Glutamatergic neuron (in vitro differentiated cells): ENCODE results near the gene DHX9. TPM values are rescaled to one million over a fixed set of nuclear protein-coding genes. Genes with fewer than 3 reads are reported as not detected.

Experiments used
- DNase-seq: peaks from one replicate; pipeline ENCODE4 v3.0.0; 2022
- H3K27ac Mint-ChIP-seq: one replicate; pipeline ENCODE4 v1.8.0; 2020; ENCODE audit warnings: mild to moderate bottlenecking, mixed read lengths, inconsistent platforms; ENCODE audit not compliant: unreplicated experiment
- H3K27me3 Mint-ChIP-seq: one replicate; pipeline ENCODE4 v1.8.0; 2020; ENCODE audit warnings: mild to moderate bottlenecking, moderate library complexity, mixed read lengths, inconsistent platforms; ENCODE audit not compliant: unreplicated experiment
- H3K36me3 Mint-ChIP-seq: one replicate; pipeline ENCODE4 v1.8.0; 2020; ENCODE audit warnings: mild to moderate bottlenecking, mixed read lengths, inconsistent platforms; ENCODE audit not compliant: unreplicated experiment
- H3K4me1 Mint-ChIP-seq: one replicate; pipeline ENCODE4 v1.8.0; 2020; ENCODE audit warnings: mild to moderate bottlenecking, low read depth, mixed read lengths, inconsistent platforms; ENCODE audit not compliant: unreplicated experiment
- H3K4me3 Mint-ChIP-seq: one replicate; pipeline ENCODE4 v1.8.0; 2020; ENCODE audit warnings: mild to moderate bottlenecking, mixed read lengths, inconsistent platforms; ENCODE audit not compliant: unreplicated experiment
- H3K9me3 Mint-ChIP-seq: one replicate; pipeline ENCODE4 v1.8.0; 2020; ENCODE audit warnings: mild to moderate bottlenecking, moderate library complexity, mixed read lengths, inconsistent platforms; ENCODE audit not compliant: unreplicated experiment
- total RNA-seq: library from RNA; stranded (reverse); fragmentation: NEBNext Ultra II Directional; extraction: Animal tissue kit (Norgen Biotek cat#: 25700); gene quantifications from one replicate; pipeline ENCODE4 v1.2.1, GENCODE V29; 2021; ENCODE audit not compliant: unreplicated experiment
- TF ChIP-seq, protein P1 (sequence below): fragments of 200-600 bp; sonication (generic); IDR thresholded peaks from one replicate; pipeline ENCODE4 v1.5.0; 2021; ENCODE audit not compliant: partially characterized antibody, unreplicated experiment

Gene DHX9
- total RNA-seq, 1 donor from 2014 or later: 215 TPM

DNA sequence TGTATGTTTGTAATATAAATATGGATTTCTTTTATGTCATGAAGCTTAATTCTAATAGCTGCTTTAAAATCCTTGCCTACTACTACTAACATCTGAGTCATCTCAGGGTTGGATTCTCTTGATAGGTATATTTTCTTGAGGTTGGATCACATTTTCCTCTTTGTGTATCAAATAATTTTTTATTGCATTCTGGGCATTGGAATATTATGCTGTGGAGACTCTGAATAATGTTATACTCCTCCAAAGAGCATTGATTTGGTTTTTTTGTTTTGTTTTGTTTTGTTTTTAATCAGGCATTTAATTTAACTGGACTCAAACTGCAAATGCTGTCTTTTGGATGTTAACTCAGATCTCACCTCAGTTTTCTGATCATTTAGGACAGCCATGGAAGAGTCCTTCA is 8.0 kb downstream of the DHX9 start:
- peaks cover 3% of the 10 kb centered on the region for H3K4me1 Mint-ChIP-seq
- no peak overlapping the region for H3K4me3 Mint-ChIP-seq
- no peak overlapping the region for H3K27ac Mint-ChIP-seq
- peaks cover 2% of the 10 kb centered on the region for H3K9me3 Mint-ChIP-seq
- no peaks in the 10 kb centered on the region for H3K27me3 Mint-ChIP-seq
- no peaks in the 10 kb centered on the region for H3K36me3 Mint-ChIP-seq
- DNase-seq: no peak
- TF ChIP-seq, protein P1, sequence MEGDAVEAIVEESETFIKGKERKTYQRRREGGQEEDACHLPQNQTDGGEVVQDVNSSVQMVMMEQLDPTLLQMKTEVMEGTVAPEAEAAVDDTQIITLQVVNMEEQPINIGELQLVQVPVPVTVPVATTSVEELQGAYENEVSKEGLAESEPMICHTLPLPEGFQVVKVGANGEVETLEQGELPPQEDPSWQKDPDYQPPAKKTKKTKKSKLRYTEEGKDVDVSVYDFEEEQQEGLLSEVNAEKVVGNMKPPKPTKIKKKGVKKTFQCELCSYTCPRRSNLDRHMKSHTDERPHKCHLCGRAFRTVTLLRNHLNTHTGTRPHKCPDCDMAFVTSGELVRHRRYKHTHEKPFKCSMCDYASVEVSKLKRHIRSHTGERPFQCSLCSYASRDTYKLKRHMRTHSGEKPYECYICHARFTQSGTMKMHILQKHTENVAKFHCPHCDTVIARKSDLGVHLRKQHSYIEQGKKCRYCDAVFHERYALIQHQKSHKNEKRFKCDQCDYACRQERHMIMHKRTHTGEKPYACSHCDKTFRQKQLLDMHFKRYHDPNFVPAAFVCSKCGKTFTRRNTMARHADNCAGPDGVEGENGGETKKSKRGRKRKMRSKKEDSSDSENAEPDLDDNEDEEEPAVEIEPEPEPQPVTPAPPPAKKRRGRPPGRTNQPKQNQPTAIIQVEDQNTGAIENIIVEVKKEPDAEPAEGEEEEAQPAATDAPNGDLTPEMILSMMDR: no peak

DNA sequence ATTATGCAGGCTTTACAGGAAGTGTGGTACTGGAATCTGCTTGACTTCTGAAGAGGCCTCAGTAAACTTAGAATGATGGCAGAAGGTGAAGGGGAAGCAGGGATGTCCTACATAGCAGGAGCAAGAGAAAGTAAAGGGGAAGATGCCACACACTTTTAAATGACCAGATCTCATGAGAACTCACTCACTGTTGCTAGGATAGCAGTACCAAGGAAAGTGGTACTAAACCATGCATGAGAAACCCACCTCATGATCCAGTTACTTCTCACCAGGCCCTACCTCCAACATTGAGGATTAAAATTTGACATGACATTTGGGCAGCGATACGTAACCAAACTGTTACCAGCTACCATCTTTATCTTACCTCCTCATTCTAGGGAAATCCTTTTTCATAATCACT is 9.6 kb downstream of the DHX9 start:
- Mint-ChIP-seq H3K27me3 (no peaks in the 10 kb centered on the region), H3K36me3 (no peaks in the 10 kb centered on the region), H3K9me3 (peaks cover 2% of the 10 kb centered on the region), H3K4me1 (peaks cover 2% of the 10 kb centered on the region), H3K4me3 (no peak overlapping the region), H3K27ac (no peak overlapping the region)
- DNase-seq: no peak
- TF ChIP-seq, protein P1: no peak

DNA sequence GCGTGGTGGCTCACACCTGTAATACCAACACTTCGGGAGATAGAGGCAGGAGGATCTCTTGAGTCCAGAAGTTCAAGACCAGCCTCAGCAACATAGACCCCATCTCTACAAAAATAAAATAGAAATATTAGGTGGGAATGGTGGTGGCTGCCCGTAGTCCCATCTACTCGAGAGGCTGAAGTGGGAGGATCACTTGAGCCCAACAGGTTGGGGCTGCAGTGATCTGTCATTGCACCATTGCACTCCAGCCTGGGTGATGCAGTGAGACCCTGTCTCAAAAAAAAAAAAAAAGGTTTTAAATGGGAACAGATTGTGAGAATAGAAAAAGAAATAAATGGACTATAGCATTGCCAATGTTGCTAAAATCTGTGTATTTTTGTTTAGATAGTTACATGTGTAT is 11.2 kb downstream of the DHX9 start:
- H3K36me3 Mint-ChIP-seq: no peaks in the 10 kb centered on the region
- TF ChIP-seq, protein P1: no peak
- DNase-seq: no peak
- no peak overlapping the region for H3K27ac Mint-ChIP-seq
- H3K4me1 Mint-ChIP-seq: peaks cover 2% of the 10 kb centered on the region
- no peaks in the 10 kb centered on the region for H3K27me3 Mint-ChIP-seq
- H3K4me3 Mint-ChIP-seq: no peak overlapping the region
- peaks cover 2% of the 10 kb centered on the region for H3K9me3 Mint-ChIP-seq

DNA sequence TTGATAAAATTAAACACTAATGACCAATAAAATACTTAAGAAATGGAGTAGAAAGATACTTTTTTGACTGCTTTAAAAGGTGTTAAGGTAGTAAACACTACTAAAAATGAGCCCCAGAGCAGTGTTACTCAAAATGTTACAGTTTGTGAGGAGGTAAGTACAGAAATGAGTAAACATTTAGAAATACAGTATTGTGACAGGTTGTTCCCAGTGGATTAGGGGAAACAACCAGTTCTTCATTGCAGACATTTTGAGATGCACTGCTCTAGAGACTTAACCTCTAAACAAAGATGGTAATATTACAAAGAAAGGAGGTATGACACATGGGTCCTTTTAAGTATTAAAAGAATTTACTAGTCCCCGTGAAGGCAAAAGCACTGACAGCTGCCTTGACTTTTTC is 12.7 kb downstream of the DHX9 start:
- Mint-ChIP-seq H3K9me3 (peaks cover 2% of the 10 kb centered on the region), H3K36me3 (no peaks in the 10 kb centered on the region), H3K4me1 (no peaks in the 10 kb centered on the region), H3K27me3 (no peaks in the 10 kb centered on the region), H3K27ac (no peak overlapping the region), H3K4me3 (no peak overlapping the region)
- DNase-seq: no peak
- TF ChIP-seq, protein P1: no peak

DNA sequence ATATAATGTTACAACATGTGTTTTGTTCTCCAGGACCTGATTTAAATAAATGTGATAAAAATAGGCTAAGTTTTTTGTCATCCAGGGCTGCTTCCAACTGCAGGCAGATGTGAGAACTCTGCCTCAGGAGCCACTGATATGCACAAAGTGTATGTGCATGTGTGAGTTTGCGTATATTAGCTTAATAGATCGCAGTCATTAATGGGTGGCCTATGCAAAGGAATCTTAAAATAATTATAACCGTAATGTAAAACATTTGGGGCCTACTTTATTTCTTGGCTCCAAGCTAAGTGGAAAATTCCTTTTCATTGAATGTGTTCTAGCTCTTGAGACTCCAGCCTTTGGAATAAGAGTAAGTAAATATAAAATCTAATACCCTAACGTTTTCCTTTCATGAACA is 16.8 kb downstream of the DHX9 start:
- Mint-ChIP-seq H3K4me1 (no peaks in the 10 kb centered on the region), H3K4me3 (no peak overlapping the region), H3K27ac (no peak overlapping the region), H3K9me3 (no peaks in the 10 kb centered on the region), H3K36me3 (no peaks in the 10 kb centered on the region), H3K27me3 (no peaks in the 10 kb centered on the region)
- TF ChIP-seq, protein P1: no peak
- no peak for DNase-seq
